Gastrocnemius medialis (tissue), 4 donors: ENCODE measurements around the gene PPIC. TPM values are rescaled to one million over a fixed set of nuclear protein-coding genes. Genes with fewer than 3 reads are reported as not detected.

Experiments used
- ATAC-seq, 2 donors: fragments of 150-250 bp; one replicate each; pipeline ENCODE4 v1.9.1; 2016
- DNase-seq, 2 donors: peaks; one replicate each; pipeline ENCODE4 v3.0.0-alpha.2; 2019
- H3K27ac ChIP-seq, 4 donors: fragments of 200-600 bp; sonication (generic); 1 replicate in 1 of 4; 2 replicates in 3 of 4; pipeline ENCODE4 v1.5.1; 2016 to 2018; ENCODE audit warnings: mild to moderate bottlenecking in 2 of 4, moderate library complexity in 1 of 4
- H3K27me3 ChIP-seq, 3 donors: fragments of 200-600 bp; sonication (generic) in 2 of 3; 1 replicate in 1 of 3; 2 replicates in 2 of 3; pipeline versions ENCODE4 v1.5.1 to v1.6.0; 2016 to 2019; ENCODE audit warnings: mild to moderate bottlenecking in 1 of 3, moderate library complexity in 1 of 3
- H3K36me3 ChIP-seq, 2 donors: fragments of 200-600 bp; sonication (generic) in 1 of 2; one replicate each; pipeline ENCODE4 v1.5.1; 2017 to 2018
- H3K4me1 ChIP-seq, 2 donors: fragments of 200-600 bp; sonication (generic) in 1 of 2; one replicate each; pipeline ENCODE4 v1.5.1; 2016 to 2017; ENCODE audit warnings: mild to moderate bottlenecking in 2 of 2
- H3K4me3 ChIP-seq, 4 donors: fragments of 200-600 bp; sonication (generic) in 3 of 4; 1 replicate in 1 of 4; 2 replicates in 3 of 4; pipeline ENCODE4 v1.5.1; 2016 to 2019; ENCODE audit warnings: mild to moderate bottlenecking in 2 of 4
- H3K9me3 ChIP-seq, 3 donors: fragments of 200-600 bp; sonication (generic) in 2 of 3; 1 replicate in 1 of 3; 2 replicates in 2 of 3; pipeline ENCODE4 v1.5.1; 2016 to 2019
- CTCF ChIP-seq, 5 experiments: fragments of 450-650 bp in 3 of 5; fragments of 200-600 bp in 2 of 5; sonication (generic) in 2 of 5; IDR thresholded peaks in 4 of 5; conservative IDR thresholded peaks in 1 of 5; 1 replicate in 4 of 5; 2 replicates in 1 of 5; pipeline ENCODE4 v1.5.1; 2016 to 2019; ENCODE audit warnings: antibody characterized with exemption in 5 of 5, mild to moderate bottlenecking in 3 of 5, moderate library complexity in 3 of 5
- POLR2A ChIP-seq, 2 donors: fragments of 450-650 bp; IDR thresholded peaks; one replicate each; pipeline ENCODE4 v1.6.1; 2017; ENCODE audit warnings: antibody characterized with exemption in 2 of 2, mild to moderate bottlenecking in 2 of 2, moderate library complexity in 2 of 2
- in situ Hi-C, 4 donors: fragments of 200-750 bp; cut with MboI; loops; one replicate each; pipeline versions ENCODE4 v1.15.0 to v1.8.0; 2017; ENCODE audit warnings: low sequenced_read_pairs in 4 of 4
- intact Hi-C: fragments of 100-400 bp; cut with DNase I; formaldehyde crosslinking; loops from one replicate; pipeline ENCODE4 v1.15.1; 2023; ENCODE audit warnings: low total_unique reads
- total RNA-seq, 4 donors: library from RNA; depleted of rRNA; stranded (reverse); fragments of >200 nt; gene quantifications; one replicate each; pipeline versions ENCODE4 v1.1.0 to v1.2.3, GENCODE V29; 2016

PPIC gene
- total RNA-seq, 4 donors from 2014 or later = 10.3 to 29.8 (median 20.2) TPM

GRCh38 chr5:122985006-122985700, 51.4 kb downstream of the PPIC start:
- intact Hi-C loops = no loop called here
- no peak for DNase-seq
- no peaks in the 10 kb centered on the region for H3K36me3 ChIP-seq
- TF ChIP-seq CTCF (IDR thresholded peaks at IDR 0.05 in 4 of 5, conservative IDR thresholded peaks at IDR 0.05 in 1 of 5) = no peak
- no peak for TF ChIP-seq POLR2A (IDR thresholded peaks at IDR 0.05)
- ATAC-seq = no peak
- no peaks in the 10 kb centered on the region for H3K27me3 ChIP-seq
- no peak overlapping the region for H3K4me3 ChIP-seq
- no peaks in the 10 kb centered on the region for H3K9me3 ChIP-seq
- in situ Hi-C loops = no loop called here
- no peaks in the 10 kb centered on the region for H3K4me1 ChIP-seq
- no peak overlapping the region for H3K27ac ChIP-seq

GRCh38 chr5:122984425-122984824, 52.1 kb downstream of the PPIC start:
- Histone ChIP-seq H3K4me1 (no peaks in the 10 kb centered on the region), H3K9me3 (no peaks in the 10 kb centered on the region), H3K36me3 (no peaks in the 10 kb centered on the region), H3K27me3 (no peaks in the 10 kb centered on the region), H3K27ac (no peak overlapping the region), H3K4me3 (no peak overlapping the region)
- no peak for DNase-seq
- ATAC-seq = no peak
- intact Hi-C loops = no loop called here
- TF ChIP-seq CTCF (IDR thresholded peaks at IDR 0.05 in 4 of 5, conservative IDR thresholded peaks at IDR 0.05 in 1 of 5) (no peak), POLR2A (IDR thresholded peaks at IDR 0.05) (no peak)
- in situ Hi-C loops = no loop called here

- no peak for ATAC-seq
- H3K4me1 ChIP-seq = no peaks in the 10 kb centered on the region
- no peaks in the 10 kb centered on the region for H3K27me3 ChIP-seq
- no peak for DNase-seq
- in situ Hi-C loops (no loop called here), intact Hi-C loops (no loop called here)
- H3K36me3 ChIP-seq = no peaks in the 10 kb centered on the region
- no peaks in the 10 kb centered on the region for H3K9me3 ChIP-seq
- no peak overlapping the region for H3K27ac ChIP-seq
- no peak overlapping the region for H3K4me3 ChIP-seq
- TF ChIP-seq CTCF (IDR thresholded peaks at IDR 0.05 in 4 of 5, conservative IDR thresholded peaks at IDR 0.05 in 1 of 5) = no peak
- no peak for TF ChIP-seq POLR2A (IDR thresholded peaks at IDR 0.05)
These were observed 54.1 kb downstream of the PPIC start for GRCh38 chr5:122982376-122982775.

GRCh38 chr5:122981846-122982245, 54.7 kb downstream of the PPIC start:
- no peaks in the 10 kb centered on the region for H3K27me3 ChIP-seq
- ATAC-seq = no peak
- H3K9me3 ChIP-seq = no peaks in the 10 kb centered on the region
- intact Hi-C loops (no loop called here), in situ Hi-C loops (no loop called here)
- H3K27ac ChIP-seq = no peak overlapping the region
- TF ChIP-seq CTCF (IDR thresholded peaks at IDR 0.05 in 4 of 5, conservative IDR thresholded peaks at IDR 0.05 in 1 of 5) = no peak
- no peak for TF ChIP-seq POLR2A (IDR thresholded peaks at IDR 0.05)
- H3K4me3 ChIP-seq = no peak overlapping the region
- H3K4me1 ChIP-seq = no peaks in the 10 kb centered on the region
- no peaks in the 10 kb centered on the region for H3K36me3 ChIP-seq
- no peak for DNase-seq
